HG02870 (cell line): ENCODE results near the gene RAB5A.
A peak's percentile ranks its signal among the peaks of the same experiment; 100 is the strongest.
"Not testable (repeated sequence)": the region's sequence is repeated elsewhere in the genome, so short reads cannot be mapped to it uniquely, and the experiment has no call there.

Source experiments
- ATAC-seq: cut with Tn5 transposase; IDR thresholded peaks from one replicate; pipeline ENCODE4 v1.9.1; 2021; ENCODE audit warnings: mild to moderate bottlenecking, moderate library complexity; ENCODE audit not compliant: unreplicated experiment

Gene RAB5A, protein sequence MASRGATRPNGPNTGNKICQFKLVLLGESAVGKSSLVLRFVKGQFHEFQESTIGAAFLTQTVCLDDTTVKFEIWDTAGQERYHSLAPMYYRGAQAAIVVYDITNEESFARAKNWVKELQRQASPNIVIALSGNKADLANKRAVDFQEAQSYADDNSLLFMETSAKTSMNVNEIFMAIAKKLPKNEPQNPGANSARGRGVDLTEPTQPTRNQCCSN

DNA sequence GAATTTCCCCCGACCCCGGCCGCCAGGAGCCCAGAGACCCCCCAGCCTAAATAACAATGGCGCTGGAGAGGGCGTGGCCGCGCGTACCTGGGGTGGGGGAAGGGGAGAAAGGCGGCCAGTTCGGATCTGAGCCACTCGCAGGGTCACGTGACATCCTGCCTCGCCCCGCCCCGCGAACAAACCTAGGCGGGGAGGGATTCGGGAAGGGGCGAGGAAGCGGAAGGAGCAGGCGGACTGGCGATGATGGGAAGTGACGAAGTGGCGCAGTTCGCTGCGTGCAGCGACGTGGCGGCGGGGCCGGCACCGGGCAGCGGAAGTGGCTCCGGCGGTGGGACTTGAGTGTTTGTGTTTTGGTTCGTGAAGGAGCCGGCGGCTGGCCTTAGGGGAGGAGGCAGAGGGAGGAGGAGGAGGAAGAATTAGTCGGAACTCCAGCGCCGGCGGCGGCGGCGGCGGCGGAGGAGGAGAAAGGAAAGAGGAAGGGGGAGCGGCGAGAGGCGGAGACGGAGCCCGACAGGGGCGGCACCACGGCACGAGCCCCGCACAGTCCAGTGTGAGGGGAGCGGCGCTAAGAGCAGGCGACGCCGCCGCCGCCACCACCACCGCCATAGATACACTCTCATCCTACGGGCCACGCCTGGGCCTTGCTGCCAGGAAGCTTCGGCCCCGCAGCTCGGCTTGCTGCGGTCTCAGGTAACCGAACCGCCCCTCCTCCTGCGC, at the start of gene RAB5A:
Gene RAB5A (plus strand): TSS at position 266 of the 717 bp plus-strand sequence. CDS start 3,802 bp downstream, outside the sequence.
- ATAC-seq: peak; percentile 92

DNA sequence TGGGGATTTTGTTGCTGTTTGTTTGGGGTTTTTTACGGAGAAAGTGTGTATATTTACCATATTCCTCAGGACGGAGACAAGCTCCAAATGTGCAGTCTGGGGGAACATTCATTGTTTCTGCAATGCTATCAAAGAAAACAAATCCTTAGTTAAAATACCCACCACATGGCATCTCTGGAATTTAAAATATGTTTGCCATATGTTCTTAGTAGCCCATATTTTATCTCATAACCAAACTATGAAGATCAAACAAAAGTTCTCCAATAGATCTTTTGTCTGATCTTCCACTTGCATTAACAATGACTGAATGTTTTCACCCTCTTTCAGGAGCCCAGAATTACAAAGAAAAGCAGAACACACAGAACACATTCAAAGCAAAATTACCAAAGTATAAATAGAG, 48.2 kb upstream of the RAB5A start:
- no peak for ATAC-seq

GRCh38 chr3:19899264-19899663, 47.6 kb upstream of the RAB5A start:
- no peak for ATAC-seq

- not testable (repeated sequence) for ATAC-seq
Measured at GRCh38 chr3:19899833-19900232, 47.1 kb upstream of the RAB5A start.

GRCh38 chr3:19901337-19901736, 45.6 kb upstream of the RAB5A start:
- ATAC-seq: no peak

GRCh38 chr3:19901918-19902317, 45.0 kb upstream of the RAB5A start:
- no peak for ATAC-seq

- ATAC-seq: no peak
Measured at GRCh38 chr3:19903649-19904048, 43.2 kb upstream of the RAB5A start.

DNA sequence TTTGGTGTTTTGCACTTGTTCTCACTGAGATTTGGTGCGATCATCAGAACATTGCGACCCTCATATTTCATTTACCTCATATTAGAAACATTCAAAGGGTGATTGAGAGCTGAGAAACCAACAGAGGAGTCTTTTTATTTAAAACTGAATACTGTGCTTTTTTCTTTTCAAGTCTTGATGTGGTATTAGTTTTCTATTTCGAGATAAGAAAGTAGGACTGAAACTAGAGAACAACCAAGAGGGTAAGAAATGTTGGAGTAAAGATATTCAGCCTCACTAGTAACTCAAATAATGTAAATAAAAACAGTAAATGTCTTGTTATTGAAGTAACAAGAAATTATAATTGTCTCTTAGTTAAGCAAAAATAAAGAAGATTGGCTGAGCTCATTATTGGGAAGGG, 39.4 kb upstream of the RAB5A start:
- peak; percentile 75 for ATAC-seq

DNA sequence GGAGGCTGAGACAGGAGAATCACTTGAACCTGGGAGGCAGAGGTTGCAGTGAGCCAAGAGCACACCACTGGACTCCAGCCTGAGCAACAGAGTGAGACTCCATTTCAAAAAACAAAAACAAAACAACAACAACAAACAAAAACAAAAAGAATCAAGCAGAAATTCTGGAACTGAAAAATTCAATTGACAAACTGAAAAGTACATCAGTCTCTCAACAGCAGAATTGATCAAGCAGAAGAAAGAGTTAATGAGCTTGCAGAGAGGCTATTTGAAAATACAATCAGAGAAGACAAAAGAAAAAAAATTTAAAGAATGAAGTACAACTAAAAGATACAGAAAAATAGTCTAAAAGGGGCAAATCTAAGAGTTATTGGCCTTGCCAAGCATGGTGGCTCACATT, 35.4 kb upstream of the RAB5A start:
- no peak for ATAC-seq

DNA sequence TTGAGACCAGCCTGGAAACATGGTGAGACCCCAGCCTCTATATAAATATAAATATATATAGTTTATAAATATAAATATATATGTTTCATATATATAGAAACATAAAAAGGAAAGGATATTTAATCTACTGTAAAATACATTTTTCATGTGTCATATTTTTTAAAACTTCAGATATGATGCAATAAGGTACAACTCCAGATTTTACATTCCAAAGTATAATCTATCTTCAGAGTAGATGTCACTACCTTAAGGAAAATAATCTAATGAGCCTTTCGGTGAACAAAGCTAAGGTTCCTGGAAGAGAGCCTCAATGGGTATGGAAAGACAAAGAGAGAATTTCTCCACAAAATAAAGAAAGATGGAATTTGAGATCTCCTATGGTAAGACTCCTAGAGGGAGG, 29.7 kb upstream of the RAB5A start:
- no peak for ATAC-seq

DNA sequence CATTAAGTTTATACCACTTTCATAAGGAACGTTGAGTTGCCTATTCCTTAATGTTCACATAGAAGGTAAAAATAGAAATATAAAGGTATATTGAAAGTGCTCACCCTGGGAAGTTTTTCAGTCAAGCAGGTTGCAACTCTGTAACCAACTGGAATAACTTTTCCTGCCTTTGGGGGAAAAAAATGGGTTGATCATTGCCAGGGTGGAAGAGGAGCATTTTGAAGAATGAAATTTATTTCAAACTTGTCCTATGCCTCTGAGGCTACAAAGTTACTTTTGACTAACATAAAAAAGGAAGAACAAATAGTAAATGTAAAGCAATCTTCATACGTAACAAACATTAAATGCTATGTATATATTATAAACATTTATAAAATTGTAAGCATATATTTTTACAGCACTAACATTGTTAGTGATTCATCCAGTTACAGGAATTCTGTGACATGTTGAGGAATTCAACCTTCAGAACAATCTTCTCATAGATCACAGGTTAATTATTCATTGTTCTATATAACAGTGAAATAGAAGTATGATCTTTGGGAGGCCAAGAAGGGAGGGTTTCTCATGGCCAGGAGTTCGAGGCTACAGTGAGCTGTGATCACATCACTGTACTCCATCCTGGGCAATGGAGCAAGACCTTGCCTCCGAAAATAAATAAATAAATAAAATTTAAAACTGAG, 26.4 kb upstream of the RAB5A start:
- ATAC-seq: no peak

DNA sequence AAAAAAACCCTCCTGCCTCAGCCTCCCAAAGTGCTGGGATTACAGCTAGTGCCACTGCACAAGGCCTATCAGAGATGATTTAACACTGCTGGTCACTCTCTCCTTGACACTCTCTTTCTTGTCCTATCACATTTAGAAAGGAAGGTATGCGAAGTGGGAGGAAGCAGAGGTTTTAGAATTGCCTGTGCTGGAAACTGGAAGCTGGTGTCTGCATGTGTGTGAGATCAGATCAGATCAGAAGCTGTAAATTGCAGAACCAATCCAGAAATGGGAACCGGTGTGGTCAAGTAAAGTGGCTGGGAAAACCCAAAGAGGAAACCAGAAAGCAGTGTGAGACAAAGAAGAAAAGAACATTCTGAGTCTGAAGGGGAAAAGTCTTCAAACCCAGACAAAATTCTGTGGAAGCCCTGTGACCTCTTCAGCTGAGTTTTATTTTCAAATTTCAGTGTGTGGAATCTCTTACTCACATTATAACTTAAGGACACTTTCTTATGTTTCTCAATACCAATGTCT, 15.7 kb upstream of the RAB5A start:
- peak; percentile 89 for ATAC-seq

- peak; percentile 41 for ATAC-seq
Measured at GRCh38 chr3:19931767-19932188, 15.1 kb upstream of the RAB5A start.

DNA sequence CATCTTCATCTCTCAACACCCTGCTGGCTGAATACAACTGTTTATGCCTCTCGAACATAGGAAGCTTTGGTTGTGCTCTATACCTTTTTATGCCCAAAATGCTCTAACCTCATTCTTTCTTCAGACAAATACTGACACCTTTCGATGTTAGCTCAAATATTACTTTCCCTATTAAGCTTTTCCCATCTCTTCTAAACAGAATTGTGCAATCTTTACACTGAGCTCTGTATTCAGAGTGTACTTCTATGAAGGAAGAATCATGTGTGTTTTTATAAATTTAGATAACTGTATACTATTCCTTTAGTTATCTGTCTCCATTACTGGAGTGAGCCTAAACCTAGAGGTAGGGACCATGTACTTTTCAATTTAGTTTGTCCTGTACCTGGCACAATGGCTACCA, 14.5 kb upstream of the RAB5A start:
- ATAC-seq: no peak

GRCh38 chr3:19934098-19934566, 12.8 kb upstream of the RAB5A start, which contains the start of gene EFHB:
TSS of gene EFHB (minus strand) at chr3:19934217. CDS start at chr3:19934018, 199 bp downstream.
- no peak for ATAC-seq

GRCh38 chr3:19937459-19938294, 9.2 kb upstream of the RAB5A start:
- no peak for ATAC-seq

DNA sequence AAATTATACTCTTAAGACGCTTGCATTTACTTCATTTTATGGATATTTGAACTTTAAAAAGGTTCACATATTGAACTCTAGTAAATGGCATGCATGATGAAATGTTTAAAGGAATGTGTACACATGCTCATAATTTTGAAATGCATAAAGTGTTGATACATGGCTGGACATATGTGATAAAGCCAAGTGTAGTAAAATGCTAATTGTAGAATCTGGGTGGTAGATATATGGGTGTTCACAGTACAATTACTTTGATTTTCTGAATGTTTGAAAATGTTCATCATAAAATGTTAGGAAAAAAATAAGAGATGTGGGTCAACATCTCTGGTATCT, 8.6 kb upstream of the RAB5A start:
- ATAC-seq: no peak

GRCh38 chr3:19940643-19941042, 6.3 kb upstream of the RAB5A start:
- no peak for ATAC-seq

DNA sequence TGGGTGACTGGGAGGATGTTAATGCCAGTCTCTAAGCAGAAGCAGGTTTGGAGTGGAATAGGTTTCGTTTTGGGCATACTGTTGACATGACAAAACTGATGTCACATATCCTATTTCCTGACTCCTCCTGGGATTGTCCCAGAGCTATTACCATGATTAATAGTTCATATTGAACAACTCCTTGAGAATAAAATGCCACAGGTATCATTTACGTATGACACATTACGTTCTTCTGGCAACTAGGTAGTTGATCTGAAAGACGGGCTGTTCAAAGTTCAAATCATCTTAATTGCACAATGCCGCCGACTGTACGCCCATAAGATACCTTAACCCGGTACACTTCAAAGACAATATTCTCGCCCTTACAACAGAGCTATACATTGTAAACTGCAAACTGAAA, 1.4 kb upstream of the RAB5A start:
- no peak for ATAC-seq

GRCh38 chr3:19945969-19946831, 697 bp upstream of the RAB5A start:
- ATAC-seq: peak; percentile 0
